ENCODE results near the gene FAM163B. TPM values are rescaled to one million over a fixed set of nuclear protein-coding genes. Genes with fewer than 3 reads are reported as not detected.

Gene FAM163B
- total RNA-seq, 4 donors from 2014 or later: 0.64 TPM; not detected in 3

DNA sequence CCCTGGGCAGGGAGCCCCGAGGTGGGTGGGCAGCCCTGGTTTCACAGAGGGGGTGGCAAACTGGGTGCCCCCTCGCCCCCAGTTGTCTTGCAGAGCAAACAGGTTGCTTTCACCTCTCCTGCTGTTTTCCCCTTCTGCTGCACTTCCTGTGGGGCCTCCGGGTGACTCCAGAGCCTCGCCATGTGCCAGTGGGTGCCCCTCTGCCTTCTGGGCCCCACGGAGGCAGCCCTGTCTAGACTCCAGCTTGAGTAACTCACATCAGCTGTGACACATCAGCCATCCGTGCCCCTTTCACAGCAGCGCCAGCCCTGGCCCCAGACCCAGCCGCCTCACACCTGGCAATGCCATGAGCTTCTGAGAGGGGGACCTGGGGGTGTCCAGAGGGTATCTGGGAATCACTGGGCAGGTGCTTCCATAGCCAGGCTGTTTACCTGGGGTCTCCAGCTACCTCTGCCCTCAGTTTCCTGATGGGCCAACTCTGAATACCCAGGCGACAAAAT is 37.7 kb downstream of the FAM163B start:
- Histone ChIP-seq H3K27ac (no peak overlapping the region), H3K4me3 (no peak overlapping the region), H3K9me3 (no peaks in the 10 kb centered on the region), H3K27me3 (no peaks in the 10 kb centered on the region), H3K4me1 (peaks cover 0 to 12% (median 3%) of the 10 kb centered on the region in 4 donors), H3K36me3 (no peaks in the 10 kb centered on the region)
- in situ Hi-C loops (cut with MboI; ENCODE audit: low pct_ligation_motif_present in 1 of 4, low pct_unique_long_range_greater_than_20kb in 1 of 4, low sequenced_read_pairs in 3 of 4) (no loop called here), intact Hi-C loops (cut with DNase I; ENCODE audit: low total_unique reads) (no loop called here)
- WGBS, 2 donors (ENCODE audit: low coverage in 1 of 2): 62% methylated on average over 8 of the region's 9 CpGs; no CpG with 5 or more reads in 1 of the 2 donors
- DNase-seq: no peak
- no peak for TF ChIP-seq EP300 (IDR thresholded peaks at IDR 0.05; ENCODE audit: low read depth)
- TF ChIP-seq, protein P1, sequence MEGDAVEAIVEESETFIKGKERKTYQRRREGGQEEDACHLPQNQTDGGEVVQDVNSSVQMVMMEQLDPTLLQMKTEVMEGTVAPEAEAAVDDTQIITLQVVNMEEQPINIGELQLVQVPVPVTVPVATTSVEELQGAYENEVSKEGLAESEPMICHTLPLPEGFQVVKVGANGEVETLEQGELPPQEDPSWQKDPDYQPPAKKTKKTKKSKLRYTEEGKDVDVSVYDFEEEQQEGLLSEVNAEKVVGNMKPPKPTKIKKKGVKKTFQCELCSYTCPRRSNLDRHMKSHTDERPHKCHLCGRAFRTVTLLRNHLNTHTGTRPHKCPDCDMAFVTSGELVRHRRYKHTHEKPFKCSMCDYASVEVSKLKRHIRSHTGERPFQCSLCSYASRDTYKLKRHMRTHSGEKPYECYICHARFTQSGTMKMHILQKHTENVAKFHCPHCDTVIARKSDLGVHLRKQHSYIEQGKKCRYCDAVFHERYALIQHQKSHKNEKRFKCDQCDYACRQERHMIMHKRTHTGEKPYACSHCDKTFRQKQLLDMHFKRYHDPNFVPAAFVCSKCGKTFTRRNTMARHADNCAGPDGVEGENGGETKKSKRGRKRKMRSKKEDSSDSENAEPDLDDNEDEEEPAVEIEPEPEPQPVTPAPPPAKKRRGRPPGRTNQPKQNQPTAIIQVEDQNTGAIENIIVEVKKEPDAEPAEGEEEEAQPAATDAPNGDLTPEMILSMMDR (IDR thresholded peaks at IDR 0.05): no peak
- TF ChIP-seq POLR2A (IDR thresholded peaks at IDR 0.05): no peak
- no peak for TF ChIP-seq POLR2AphosphoS5 (IDR thresholded peaks at IDR 0.05)

DNA sequence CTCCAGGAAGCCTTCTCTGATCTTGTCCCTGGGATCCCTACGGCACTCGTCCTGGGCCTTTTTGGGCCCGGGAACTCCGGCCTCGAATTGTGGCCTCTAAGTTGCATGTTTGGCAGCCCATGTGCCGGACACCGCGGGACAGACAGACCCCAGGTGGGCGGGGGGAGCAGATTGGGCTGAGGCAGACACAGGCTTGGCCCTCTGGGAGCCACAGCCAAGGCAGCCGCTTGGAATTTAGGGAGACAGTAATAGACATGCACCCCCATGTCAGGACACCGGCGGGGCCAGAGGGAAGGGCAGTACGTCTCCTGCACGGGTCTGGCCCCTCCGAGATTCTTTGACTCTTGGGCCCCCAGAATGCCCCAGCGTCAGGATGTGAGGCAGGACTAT is 38.5 kb downstream of the FAM163B start:
- Histone ChIP-seq H3K9me3 (no peaks in the 10 kb centered on the region), H3K36me3 (no peaks in the 10 kb centered on the region), H3K27me3 (no peaks in the 10 kb centered on the region), H3K4me1 (peaks cover 0 to 12% (median 3%) of the 10 kb centered on the region in 4 donors), H3K4me3 (no peak overlapping the region), H3K27ac (no peak overlapping the region)
- 81% methylated on average over 16 of the region's 16 CpGs; no CpG with 5 or more reads in 1 of the 2 donors for WGBS, 2 donors (ENCODE audit: low coverage in 1 of 2)
- DNase-seq: no peak
- TF ChIP-seq, protein P1 (IDR thresholded peaks at IDR 0.05): no peak
- no peak for TF ChIP-seq EP300 (IDR thresholded peaks at IDR 0.05; ENCODE audit: low read depth)
- in situ Hi-C loops (cut with MboI; ENCODE audit: low pct_ligation_motif_present in 1 of 4, low pct_unique_long_range_greater_than_20kb in 1 of 4, low sequenced_read_pairs in 3 of 4) (no loop called here), intact Hi-C loops (cut with DNase I; ENCODE audit: low total_unique reads) (no loop called here)

DNA sequence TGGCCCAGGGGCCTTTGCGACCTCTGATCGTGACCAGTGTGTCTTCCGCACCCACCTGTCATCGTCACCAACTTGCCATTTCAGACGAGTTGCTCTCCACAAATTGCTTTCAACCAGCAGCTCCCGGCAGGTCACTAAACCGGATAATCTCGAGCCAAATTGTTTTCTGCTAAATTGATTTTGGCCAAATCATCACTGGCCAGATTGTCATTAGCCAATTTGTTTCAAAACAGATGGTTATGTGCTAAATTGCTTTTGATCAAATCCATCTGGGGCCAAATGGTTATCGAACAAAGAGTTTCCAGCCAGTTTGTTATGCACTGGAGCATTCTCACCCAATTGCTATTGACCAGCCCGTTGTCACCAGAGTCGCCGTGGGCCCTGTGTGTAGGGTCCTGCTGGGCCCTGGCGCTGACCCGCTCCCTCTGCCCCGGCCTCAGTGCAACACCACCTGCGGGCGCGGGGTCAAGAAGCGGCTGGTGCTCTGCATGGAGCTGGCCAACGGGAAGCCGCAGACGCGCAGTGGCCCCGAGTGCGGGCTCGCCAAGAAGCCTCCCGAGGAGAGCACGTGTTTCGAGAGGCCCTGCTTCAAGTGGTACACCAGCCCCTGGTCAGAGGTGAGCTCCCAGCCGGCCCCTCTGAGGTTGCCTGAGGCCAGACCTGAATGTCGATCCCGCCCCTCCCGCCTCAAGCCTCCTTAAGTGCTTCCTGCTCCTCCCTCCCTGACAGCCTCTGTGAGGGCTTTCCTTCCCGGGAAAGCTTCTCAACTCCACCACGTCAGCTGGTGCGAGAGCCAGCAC is 39.1 kb downstream of the FAM163B start:
- in situ Hi-C loops (cut with MboI; ENCODE audit: low pct_ligation_motif_present in 1 of 4, low pct_unique_long_range_greater_than_20kb in 1 of 4, low sequenced_read_pairs in 3 of 4) (no loop called here), intact Hi-C loops (cut with DNase I; ENCODE audit: low total_unique reads) (no loop called here)
- no peak for DNase-seq
- no peak for TF ChIP-seq POLR2A (IDR thresholded peaks at IDR 0.05)
- TF ChIP-seq, protein P1 (IDR thresholded peaks at IDR 0.05): no peak
- no peak for TF ChIP-seq POLR2AphosphoS5 (IDR thresholded peaks at IDR 0.05)
- no peak for TF ChIP-seq EP300 (IDR thresholded peaks at IDR 0.05; ENCODE audit: low read depth)
- Histone ChIP-seq H3K4me1 (peaks cover 0 to 16% (median 3%) of the 10 kb centered on the region in 4 donors), H3K36me3 (no peaks in the 10 kb centered on the region), H3K27me3 (no peaks in the 10 kb centered on the region), H3K4me3 (no peak overlapping the region), H3K27ac (no peak overlapping the region), H3K9me3 (no peaks in the 10 kb centered on the region)
- 84 to 100% methylated on average over 1 to 32 of the region's 36 CpGs for WGBS, 2 donors (ENCODE audit: low coverage in 1 of 2)

DNA sequence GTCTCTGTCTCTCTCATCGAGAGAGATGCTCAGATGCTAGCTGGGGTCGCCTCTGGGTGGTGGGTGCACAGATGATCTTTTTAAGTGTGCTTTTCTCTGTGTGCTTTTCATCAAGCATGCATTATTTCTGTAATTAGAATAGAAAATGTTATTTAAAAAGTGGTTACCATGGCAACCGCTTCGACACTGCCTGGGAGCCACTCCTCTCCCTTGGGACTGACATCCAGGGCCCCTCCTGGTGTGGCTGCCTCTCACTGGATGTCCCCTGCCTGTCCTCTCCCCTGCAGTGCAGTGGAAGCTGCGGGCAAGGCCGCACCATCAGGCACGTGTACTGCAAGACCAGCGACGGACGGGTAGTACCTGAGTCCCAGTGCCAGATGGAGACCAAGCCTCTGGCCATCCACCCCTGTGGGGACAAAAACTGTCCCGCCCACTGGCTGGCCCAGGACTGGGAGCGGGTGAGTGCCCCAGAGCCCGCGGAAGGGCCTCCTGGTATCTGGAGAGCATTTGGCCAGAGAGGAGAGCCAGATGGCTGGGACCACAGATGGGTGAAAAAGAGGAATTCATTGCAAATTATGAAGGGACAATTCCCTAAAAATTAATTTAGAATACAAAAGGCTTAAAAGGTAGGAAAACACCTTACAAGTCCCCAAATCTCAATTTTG is 39.9 kb downstream of the FAM163B start:
- H3K36me3 ChIP-seq: no peaks in the 10 kb centered on the region
- no peak overlapping the region for H3K27ac ChIP-seq
- no peaks in the 10 kb centered on the region for H3K27me3 ChIP-seq
- in situ Hi-C loops (cut with MboI; ENCODE audit: low pct_ligation_motif_present in 1 of 4, low pct_unique_long_range_greater_than_20kb in 1 of 4, low sequenced_read_pairs in 3 of 4): no loop called here
- DNase-seq: no peak
- intact Hi-C loops (cut with DNase I; ENCODE audit: low total_unique reads): no loop called here
- H3K4me1 ChIP-seq: peaks cover 0 to 21% (median 3%) of the 10 kb centered on the region in 4 donors
- 72 to 88% methylated on average over 5 to 14 of the region's 14 CpGs for WGBS, 2 donors (ENCODE audit: low coverage in 1 of 2)
- H3K4me3 ChIP-seq: no peak overlapping the region
- no peaks in the 10 kb centered on the region for H3K9me3 ChIP-seq
- TF ChIP-seq EP300 (IDR thresholded peaks at IDR 0.05; ENCODE audit: low read depth): no peak

All from transverse colon (tissue), 4 donors.